ENCODE data around the gene ATP13A4. TPM values are rescaled to one million over a fixed set of nuclear protein-coding genes. Genes with fewer than 3 reads are reported as not detected.

ATP13A4 gene
- total RNA-seq, 1 donor, result not detected

DNA sequence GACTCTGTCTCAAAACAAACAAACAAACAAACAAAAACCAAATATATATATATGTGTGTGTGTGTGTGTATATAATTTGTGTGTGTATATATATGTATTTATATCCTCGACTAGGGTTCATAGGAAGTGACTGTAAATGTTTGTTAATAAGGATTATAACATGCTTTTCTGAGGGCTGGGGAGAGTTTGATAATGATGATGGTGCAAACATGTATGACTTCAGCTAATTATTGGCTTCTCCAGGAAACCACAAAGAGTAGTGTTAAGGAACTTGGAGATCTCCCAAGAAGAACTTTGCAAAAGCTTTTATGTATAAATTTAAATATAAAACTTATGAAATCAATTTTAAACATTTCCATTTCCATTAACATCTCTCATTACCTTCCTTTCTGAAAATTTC lies 34.4 kb upstream of the ATP13A4 start:
- Histone ChIP-seq H3K36me3 (ENCODE audit: insufficient read depth, low read length) (no peaks in the 10 kb centered on the region), H3K27ac (ENCODE audit: low read depth, low read length) (no peak overlapping the region), H3K4me2 (ENCODE audit: insufficient read depth, low read length) (no peak overlapping the region), H3K79me2 (ENCODE audit: insufficient read depth, low read length) (peaks cover 14% of the 10 kb centered on the region), H2AFZ (ENCODE audit: low read length) (no peak overlapping the region), H3K4me3 (ENCODE audit: insufficient read depth, low read length) (no peak overlapping the region), H3K27me3 (ENCODE audit: insufficient read depth, low read length) (no peaks in the 10 kb centered on the region), H3K4me1 (ENCODE audit: insufficient read depth, low read length) (peaks cover 14% of the 10 kb centered on the region), H3K9me3 (ENCODE audit: low read depth, low read length) (no peaks in the 10 kb centered on the region), H4K20me1 (ENCODE audit: insufficient read depth, low read length) (no peaks in the 10 kb centered on the region)
- no peak for DNase-seq (ENCODE audit: insufficient read length, low spot score, missing footprints)
- TF ChIP-seq, protein P1, sequence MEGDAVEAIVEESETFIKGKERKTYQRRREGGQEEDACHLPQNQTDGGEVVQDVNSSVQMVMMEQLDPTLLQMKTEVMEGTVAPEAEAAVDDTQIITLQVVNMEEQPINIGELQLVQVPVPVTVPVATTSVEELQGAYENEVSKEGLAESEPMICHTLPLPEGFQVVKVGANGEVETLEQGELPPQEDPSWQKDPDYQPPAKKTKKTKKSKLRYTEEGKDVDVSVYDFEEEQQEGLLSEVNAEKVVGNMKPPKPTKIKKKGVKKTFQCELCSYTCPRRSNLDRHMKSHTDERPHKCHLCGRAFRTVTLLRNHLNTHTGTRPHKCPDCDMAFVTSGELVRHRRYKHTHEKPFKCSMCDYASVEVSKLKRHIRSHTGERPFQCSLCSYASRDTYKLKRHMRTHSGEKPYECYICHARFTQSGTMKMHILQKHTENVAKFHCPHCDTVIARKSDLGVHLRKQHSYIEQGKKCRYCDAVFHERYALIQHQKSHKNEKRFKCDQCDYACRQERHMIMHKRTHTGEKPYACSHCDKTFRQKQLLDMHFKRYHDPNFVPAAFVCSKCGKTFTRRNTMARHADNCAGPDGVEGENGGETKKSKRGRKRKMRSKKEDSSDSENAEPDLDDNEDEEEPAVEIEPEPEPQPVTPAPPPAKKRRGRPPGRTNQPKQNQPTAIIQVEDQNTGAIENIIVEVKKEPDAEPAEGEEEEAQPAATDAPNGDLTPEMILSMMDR (IDR thresholded peaks at IDR 0.05; ENCODE audit: extremely low read depth, low read depth, low read length), result no peak

DNA sequence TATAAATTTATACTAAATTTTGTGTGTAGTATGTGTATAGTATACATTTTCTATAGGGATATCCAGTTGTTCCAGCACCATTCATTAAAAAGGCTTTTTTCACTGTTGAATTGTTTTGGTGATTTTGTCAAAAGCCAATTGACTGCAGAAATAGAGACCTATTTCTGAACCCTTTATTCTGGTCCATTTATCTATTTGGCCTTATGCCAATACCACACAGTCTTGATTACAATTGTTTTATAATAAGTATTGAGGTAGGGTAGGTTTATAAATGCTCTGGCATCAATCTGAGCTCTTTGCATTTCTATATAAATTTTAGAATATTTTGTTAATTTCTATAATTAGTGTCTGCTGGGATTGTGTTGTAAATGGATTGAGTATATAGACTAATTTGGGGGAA lies 31.8 kb upstream of the ATP13A4 start:
- H4K20me1 ChIP-seq (ENCODE audit: insufficient read depth, low read length), result no peaks in the 10 kb centered on the region

DNA sequence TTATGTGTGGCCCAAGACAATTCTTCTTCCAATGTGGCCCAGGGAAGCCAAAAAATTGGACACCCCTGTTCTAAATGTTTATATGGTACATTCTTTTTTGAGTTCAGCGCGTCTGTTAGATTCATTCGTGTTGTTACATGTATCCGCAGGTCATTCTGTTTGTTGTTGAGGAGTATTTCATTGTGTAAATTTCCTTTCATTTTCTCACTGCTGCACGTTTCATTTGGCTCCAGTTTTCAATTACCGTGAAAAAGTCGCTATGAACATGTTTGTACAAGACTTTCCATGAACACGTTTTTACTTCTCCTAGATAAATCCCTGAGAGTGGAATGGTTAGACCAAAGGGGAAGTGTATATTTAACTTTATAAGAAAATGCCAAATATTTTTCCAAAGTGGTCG lies 30.8 kb upstream of the ATP13A4 start:
- Histone ChIP-seq H2AFZ (ENCODE audit: low read length) (no peak overlapping the region), H3K36me3 (ENCODE audit: insufficient read depth, low read length) (no peaks in the 10 kb centered on the region), H3K4me2 (ENCODE audit: insufficient read depth, low read length) (no peak overlapping the region), H3K9me3 (ENCODE audit: low read depth, low read length) (no peaks in the 10 kb centered on the region), H4K20me1 (ENCODE audit: insufficient read depth, low read length) (no peaks in the 10 kb centered on the region), H3K79me2 (ENCODE audit: insufficient read depth, low read length) (no peaks in the 10 kb centered on the region), H3K27me3 (ENCODE audit: insufficient read depth, low read length) (no peaks in the 10 kb centered on the region), H3K4me1 (ENCODE audit: insufficient read depth, low read length) (peaks cover 6% of the 10 kb centered on the region), H3K4me3 (ENCODE audit: insufficient read depth, low read length) (no peak overlapping the region), H3K27ac (ENCODE audit: low read depth, low read length) (no peak overlapping the region)
- DNase-seq (ENCODE audit: insufficient read length, low spot score, missing footprints), result no peak
- TF ChIP-seq, protein P1 (IDR thresholded peaks at IDR 0.05; ENCODE audit: extremely low read depth, low read depth, low read length), result no peak

More for the DNA sequence above, 31.8 kb upstream of the ATP13A4 start:
- Histone ChIP-seq H3K79me2 (ENCODE audit: insufficient read depth, low read length) (no peaks in the 10 kb centered on the region), H3K4me3 (ENCODE audit: insufficient read depth, low read length) (no peak overlapping the region), H3K4me2 (ENCODE audit: insufficient read depth, low read length) (no peak overlapping the region), H3K27me3 (ENCODE audit: insufficient read depth, low read length) (no peaks in the 10 kb centered on the region), H3K27ac (ENCODE audit: low read depth, low read length) (no peak overlapping the region), H2AFZ (ENCODE audit: low read length) (no peak overlapping the region), H3K36me3 (ENCODE audit: insufficient read depth, low read length) (no peaks in the 10 kb centered on the region), H3K4me1 (ENCODE audit: insufficient read depth, low read length) (peaks cover 6% of the 10 kb centered on the region), H3K9me3 (ENCODE audit: low read depth, low read length) (no peaks in the 10 kb centered on the region)
- no peak for DNase-seq (ENCODE audit: insufficient read length, low spot score, missing footprints)
- TF ChIP-seq, protein P1 (IDR thresholded peaks at IDR 0.05; ENCODE audit: extremely low read depth, low read depth, low read length), result no peak

DNA sequence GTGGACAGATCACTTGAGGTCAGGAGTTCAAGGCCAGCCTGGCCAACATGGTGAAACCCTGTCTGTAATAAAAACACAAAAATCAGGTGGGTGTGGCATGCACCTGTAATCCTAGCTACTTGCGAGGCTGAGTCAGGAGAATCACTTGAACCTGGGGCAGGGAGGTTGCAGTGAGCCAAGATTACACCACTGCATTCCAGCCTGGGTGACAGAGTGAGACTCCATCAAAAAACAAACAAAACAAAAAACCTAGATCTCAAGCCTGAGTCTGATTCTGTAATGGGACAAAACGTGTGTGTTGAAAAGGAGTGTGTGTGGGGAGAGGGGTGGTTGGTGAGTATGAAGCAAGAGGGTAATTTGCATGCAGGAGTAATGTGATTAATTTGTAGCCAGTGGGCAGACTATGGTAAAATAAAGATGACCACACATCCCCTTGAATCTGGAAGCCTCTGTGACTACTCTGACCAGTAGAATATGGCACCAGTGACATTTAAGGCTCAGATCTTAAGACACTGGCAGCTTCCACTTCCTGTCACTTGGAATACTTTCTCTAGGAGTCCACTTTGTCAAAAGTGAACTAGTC lies 19.9 kb upstream of the ATP13A4 start:
- H3K9me3 ChIP-seq (ENCODE audit: low read depth, low read length), result no peaks in the 10 kb centered on the region
- TF ChIP-seq, protein P1 (IDR thresholded peaks at IDR 0.05; ENCODE audit: extremely low read depth, low read depth, low read length), result no peak
- no peak overlapping the region for H2AFZ ChIP-seq (ENCODE audit: low read length)
- H3K27ac ChIP-seq (ENCODE audit: low read depth, low read length), result no peak overlapping the region
- H3K36me3 ChIP-seq (ENCODE audit: insufficient read depth, low read length), result no peaks in the 10 kb centered on the region
- no peak overlapping the region for H3K4me2 ChIP-seq (ENCODE audit: insufficient read depth, low read length)
- H3K4me3 ChIP-seq (ENCODE audit: insufficient read depth, low read length), result no peak overlapping the region
- H3K27me3 ChIP-seq (ENCODE audit: insufficient read depth, low read length), result peaks cover 3% of the 10 kb centered on the region
- no peaks in the 10 kb centered on the region for H4K20me1 ChIP-seq (ENCODE audit: insufficient read depth, low read length)
- no peaks in the 10 kb centered on the region for H3K4me1 ChIP-seq (ENCODE audit: insufficient read depth, low read length)
- H3K79me2 ChIP-seq (ENCODE audit: insufficient read depth, low read length), result no peaks in the 10 kb centered on the region
- DNase-seq (ENCODE audit: insufficient read length, low spot score, missing footprints), result no peak

Measured in osteoblast (primary cell).